ENCODE data around the gene DLG4.

- TF ChIP-seq CTCF (IDR thresholded peaks at IDR 0.05; ENCODE audit: poor library complexity) (no peak), EZH2 (IDR thresholded peaks at IDR 0.05; ENCODE audit: borderline replicate concordance) (no peak)
Measured at GRCh38 chr17:7221278-7222092, 1.8 kb upstream of the DLG4 start.

Measured in hepatocyte (in vitro differentiated cells).